Suprapubic skin (tissue), 4 donors: Measurements from ENCODE around the gene MAGI3. TPM values are rescaled to one million over a fixed set of nuclear protein-coding genes. Genes with fewer than 3 reads are reported as not detected.

Source experiments
- DNase-seq, 2 donors: peaks; one replicate each; pipeline ENCODE4 v3.0.0-alpha.2; 2019; ENCODE audit warnings: low spot score in 2 of 2
- H3K27ac ChIP-seq: fragments of 200-600 bp; sonication (generic); one replicate; pipeline ENCODE4 v1.5.1; 2019
- H3K27me3 ChIP-seq: fragments of 200-600 bp; sonication (generic); one replicate; pipeline ENCODE4 v1.5.1; 2019
- H3K36me3 ChIP-seq: fragments of 200-600 bp; sonication (generic); one replicate; pipeline ENCODE4 v1.5.1; 2019
- H3K4me1 ChIP-seq: fragments of 200-600 bp; sonication (generic); one replicate; pipeline ENCODE4 v1.5.1; 2019
- H3K4me3 ChIP-seq: fragments of 200-600 bp; sonication (generic); one replicate; pipeline ENCODE4 v1.5.1; 2019; ENCODE audit warnings: mild to moderate bottlenecking
- H3K9me3 ChIP-seq: fragments of 200-600 bp; sonication (generic); one replicate; pipeline ENCODE4 v1.5.1; 2019
- EP300 ChIP-seq: sonication (generic); formaldehyde crosslinking; IDR thresholded peaks from one replicate; pipeline ENCODE4 v1.6.1; 2017; ENCODE audit warnings: antibody characterized with exemption
- POLR2A ChIP-seq, 2 donors: fragments of 450-650 bp; IDR thresholded peaks; one replicate each; pipeline ENCODE4 v1.6.1; 2017; ENCODE audit warnings: antibody characterized with exemption in 2 of 2, mild to moderate bottlenecking in 2 of 2, moderate library complexity in 2 of 2
- POLR2AphosphoS5 ChIP-seq, 3 donors: sonication (generic); formaldehyde crosslinking; IDR thresholded peaks; one replicate each; pipeline ENCODE4 v1.6.1; 2017; ENCODE audit warnings: antibody characterized with exemption in 3 of 3
- WGBS: methylation state at CpG from one replicate; pipeline ENCODE4 v1.1.5; 2018; 5-methylcytosine and 5-hydroxymethylcytosine counted together
- total RNA-seq, 4 donors: library from RNA; depleted of rRNA; stranded (reverse); fragments of >200 nt; gene quantifications; one replicate each; pipeline ENCODE4 v1.1.0, GENCODE V29; 2016
- TF ChIP-seq, protein P1 (sequence below), 2 donors: fragments of 200-600 bp in 1 of 2; fragments of 450-650 bp in 1 of 2; sonication (generic) in 1 of 2; IDR thresholded peaks; one replicate each; pipeline ENCODE4 v1.5.1; 2016 to 2019; ENCODE audit warnings: antibody characterized with exemption in 2 of 2, mild to moderate bottlenecking in 1 of 2, moderate library complexity in 1 of 2

The MAGI3 gene
- total RNA-seq, 4 donors from 2014 or later: 8.3 to 18.8 (median 10.7) TPM

DNA sequence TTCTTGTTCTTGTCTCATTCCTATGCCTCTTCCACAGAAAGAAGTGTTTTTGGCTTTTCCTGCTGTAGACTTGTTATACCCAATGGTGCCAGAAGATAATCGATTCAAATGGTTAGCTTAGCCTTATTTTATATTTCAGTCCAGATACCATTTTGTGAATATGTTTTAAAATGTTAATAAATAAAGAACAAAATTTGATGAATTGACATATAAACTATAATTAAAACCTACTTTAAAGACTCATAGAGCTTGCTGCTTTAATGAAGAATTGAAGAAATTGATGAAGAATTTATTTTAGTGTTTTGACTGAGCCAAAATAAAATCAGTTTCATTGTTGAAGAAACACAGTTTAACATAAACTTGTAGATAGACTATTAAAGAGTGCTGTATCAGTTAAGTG, 152.8 kb downstream of the MAGI3 start:
- no peaks in the 10 kb centered on the region for H3K9me3 ChIP-seq
- peaks cover 22% of the 10 kb centered on the region for H3K4me1 ChIP-seq
- no peak for DNase-seq
- H3K27me3 ChIP-seq: no peaks in the 10 kb centered on the region
- H3K27ac ChIP-seq: no peak overlapping the region
- TF ChIP-seq, protein P1, sequence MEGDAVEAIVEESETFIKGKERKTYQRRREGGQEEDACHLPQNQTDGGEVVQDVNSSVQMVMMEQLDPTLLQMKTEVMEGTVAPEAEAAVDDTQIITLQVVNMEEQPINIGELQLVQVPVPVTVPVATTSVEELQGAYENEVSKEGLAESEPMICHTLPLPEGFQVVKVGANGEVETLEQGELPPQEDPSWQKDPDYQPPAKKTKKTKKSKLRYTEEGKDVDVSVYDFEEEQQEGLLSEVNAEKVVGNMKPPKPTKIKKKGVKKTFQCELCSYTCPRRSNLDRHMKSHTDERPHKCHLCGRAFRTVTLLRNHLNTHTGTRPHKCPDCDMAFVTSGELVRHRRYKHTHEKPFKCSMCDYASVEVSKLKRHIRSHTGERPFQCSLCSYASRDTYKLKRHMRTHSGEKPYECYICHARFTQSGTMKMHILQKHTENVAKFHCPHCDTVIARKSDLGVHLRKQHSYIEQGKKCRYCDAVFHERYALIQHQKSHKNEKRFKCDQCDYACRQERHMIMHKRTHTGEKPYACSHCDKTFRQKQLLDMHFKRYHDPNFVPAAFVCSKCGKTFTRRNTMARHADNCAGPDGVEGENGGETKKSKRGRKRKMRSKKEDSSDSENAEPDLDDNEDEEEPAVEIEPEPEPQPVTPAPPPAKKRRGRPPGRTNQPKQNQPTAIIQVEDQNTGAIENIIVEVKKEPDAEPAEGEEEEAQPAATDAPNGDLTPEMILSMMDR (IDR thresholded peaks at IDR 0.05): no peak
- TF ChIP-seq POLR2AphosphoS5 (IDR thresholded peaks at IDR 0.05) (no peak), EP300 (no peak), POLR2A (IDR thresholded peaks at IDR 0.05) (no peak)
- H3K4me3 ChIP-seq: no peak overlapping the region
- H3K36me3 ChIP-seq: no peaks in the 10 kb centered on the region
- 94% methylated on average over 1 of the region's 1 CpG for WGBS

DNA sequence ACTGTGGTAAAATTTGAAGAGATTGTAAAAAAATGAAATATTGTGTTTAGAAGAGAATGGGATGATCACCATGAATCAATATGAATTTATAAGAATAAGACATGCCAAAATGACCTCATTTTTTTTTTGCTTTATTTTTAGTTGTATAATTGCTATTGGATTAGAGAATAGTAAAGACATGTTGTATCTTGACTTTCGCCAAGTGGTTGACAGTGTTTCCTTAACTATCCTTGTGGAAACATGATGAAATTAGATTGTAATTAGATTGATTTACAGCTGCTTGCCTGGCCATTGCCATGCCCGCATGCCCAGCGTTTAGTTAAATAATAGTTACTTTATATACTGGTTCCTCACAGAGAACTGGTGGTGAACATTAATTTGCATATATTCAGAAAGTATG, 154.9 kb downstream of the MAGI3 start:
- WGBS: 46% methylated on average over 3 of the region's 3 CpGs
- H3K36me3 ChIP-seq: no peaks in the 10 kb centered on the region
- no peak for TF ChIP-seq POLR2A (IDR thresholded peaks at IDR 0.05)
- no peak for TF ChIP-seq POLR2AphosphoS5 (IDR thresholded peaks at IDR 0.05)
- TF ChIP-seq, protein P1 (IDR thresholded peaks at IDR 0.05): no peak
- TF ChIP-seq EP300: no peak
- H3K9me3 ChIP-seq: no peaks in the 10 kb centered on the region
- no peak overlapping the region for H3K27ac ChIP-seq
- no peak for DNase-seq
- no peak overlapping the region for H3K4me3 ChIP-seq
- H3K4me1 ChIP-seq: peaks cover 16% of the 10 kb centered on the region
- H3K27me3 ChIP-seq: no peaks in the 10 kb centered on the region

DNA sequence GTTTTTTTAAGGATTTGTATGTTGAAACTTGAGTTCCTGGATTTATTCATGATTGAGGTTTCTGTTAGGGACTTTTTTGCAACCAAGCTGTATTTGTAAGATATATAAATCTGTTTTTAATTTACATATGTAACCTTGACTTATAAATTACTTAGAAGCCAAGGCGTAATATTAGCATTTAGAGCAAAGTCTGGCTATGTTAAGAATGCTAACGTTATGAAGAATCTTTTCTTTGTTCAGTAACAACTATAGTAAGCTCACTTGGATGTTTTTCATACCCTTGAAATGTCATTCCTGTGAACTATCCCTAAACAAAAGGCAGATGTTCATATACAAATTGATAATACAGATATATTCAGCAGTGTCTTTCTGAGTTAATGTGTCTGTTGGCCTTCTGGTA, 155.3 kb downstream of the MAGI3 start:
- Histone ChIP-seq H3K4me3 (no peak overlapping the region), H3K4me1 (peaks cover 16% of the 10 kb centered on the region), H3K27me3 (no peaks in the 10 kb centered on the region), H3K9me3 (no peaks in the 10 kb centered on the region), H3K27ac (no peak overlapping the region), H3K36me3 (no peaks in the 10 kb centered on the region)
- 35% methylated on average over 2 of the region's 2 CpGs for WGBS
- TF ChIP-seq, protein P1 (IDR thresholded peaks at IDR 0.05): no peak
- TF ChIP-seq EP300 (no peak), POLR2A (IDR thresholded peaks at IDR 0.05) (no peak), POLR2AphosphoS5 (IDR thresholded peaks at IDR 0.05) (no peak)
- no peak for DNase-seq

DNA sequence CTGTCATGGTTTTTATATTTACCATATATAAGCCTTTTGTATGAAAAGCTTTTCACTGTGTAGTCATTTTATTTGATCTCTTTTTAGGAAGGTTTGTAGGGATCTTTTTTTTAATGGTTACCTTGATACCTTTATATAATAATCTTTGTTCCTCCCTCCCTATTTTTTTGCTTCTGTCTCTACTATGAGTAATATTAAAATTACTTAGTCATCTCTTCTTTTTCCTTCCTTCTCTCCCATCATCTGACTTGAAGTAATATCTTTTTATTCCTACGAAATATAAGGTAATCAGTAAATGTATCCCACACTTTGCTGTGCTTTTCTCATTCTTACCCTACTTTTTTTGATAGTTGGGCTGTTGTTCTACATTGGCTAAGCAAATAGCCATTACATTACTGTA, 161.4 kb downstream of the MAGI3 start:
- H3K4me1 ChIP-seq: no peaks in the 10 kb centered on the region
- H3K36me3 ChIP-seq: no peaks in the 10 kb centered on the region
- H3K9me3 ChIP-seq: no peaks in the 10 kb centered on the region
- DNase-seq: no peak
- TF ChIP-seq EP300 (no peak), POLR2A (IDR thresholded peaks at IDR 0.05) (no peak), POLR2AphosphoS5 (IDR thresholded peaks at IDR 0.05) (no peak)
- TF ChIP-seq, protein P1 (IDR thresholded peaks at IDR 0.05): no peak
- 79% methylated on average over 1 of the region's 1 CpG for WGBS
- H3K27ac ChIP-seq: no peak overlapping the region
- H3K4me3 ChIP-seq: no peak overlapping the region
- H3K27me3 ChIP-seq: no peaks in the 10 kb centered on the region

DNA sequence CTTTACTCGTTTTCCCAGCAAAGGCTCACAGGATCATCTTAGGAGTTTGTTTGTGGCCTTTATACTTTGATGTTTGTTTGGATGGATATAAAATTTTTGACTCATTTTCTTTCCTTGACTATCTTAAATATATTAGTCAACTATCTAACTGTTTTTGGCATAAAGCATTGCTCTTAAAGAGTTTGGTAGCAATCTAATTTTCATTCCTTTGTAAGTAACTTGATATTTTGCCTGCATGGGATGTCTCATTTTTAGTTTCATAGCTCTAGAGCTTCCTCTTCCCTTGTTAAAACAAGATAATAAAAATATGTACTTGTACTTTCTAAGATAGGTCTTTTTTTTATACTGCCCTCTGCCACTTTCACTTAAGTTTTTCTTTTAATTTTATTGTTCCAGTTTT, 161.9 kb downstream of the MAGI3 start:
- Histone ChIP-seq H3K9me3 (no peaks in the 10 kb centered on the region), H3K4me3 (no peak overlapping the region), H3K27me3 (no peaks in the 10 kb centered on the region), H3K27ac (no peak overlapping the region), H3K4me1 (no peaks in the 10 kb centered on the region), H3K36me3 (no peaks in the 10 kb centered on the region)
- TF ChIP-seq, protein P1 (IDR thresholded peaks at IDR 0.05): no peak
- no peak for TF ChIP-seq EP300
- no peak for TF ChIP-seq POLR2A (IDR thresholded peaks at IDR 0.05)
- TF ChIP-seq POLR2AphosphoS5 (IDR thresholded peaks at IDR 0.05): no peak
- WGBS: 89% methylated on average over 1 of the region's 1 CpG
- no peak for DNase-seq
